Uterus (tissue), 4 donors: ENCODE results near the gene MCM9. TPM values are rescaled to one million over a fixed set of nuclear protein-coding genes. Genes with fewer than 3 reads are reported as not detected.

Experiments
- DNase-seq, 2 donors: peaks; one replicate each; pipeline ENCODE4 v3.0.0-alpha.2; 2019 to 2020
- H3K27ac ChIP-seq, 2 donors: fragments of 200-600 bp; sonication (generic); 1 replicate in 1 of 2; 2 replicates in 1 of 2; pipeline ENCODE4 v1.5.1; 2016 to 2018
- H3K27me3 ChIP-seq, 2 donors: fragments of 200-600 bp; sonication (generic); one replicate each; pipeline ENCODE4 v1.5.1; 2018 to 2019; ENCODE audit warnings: control low read depth in 1 of 2
- H3K36me3 ChIP-seq, 2 donors: fragments of 200-600 bp; sonication (generic); one replicate each; pipeline ENCODE4 v1.5.1; 2019; ENCODE audit warnings: control low read depth in 1 of 2
- H3K4me1 ChIP-seq, 2 donors: fragments of 200-600 bp; sonication (generic); one replicate each; pipeline ENCODE4 v1.5.1; 2018 to 2019; ENCODE audit warnings: control low read depth in 1 of 2
- H3K4me3 ChIP-seq, 2 donors: fragments of 200-600 bp; sonication (generic); 1 replicate in 1 of 2; 2 replicates in 1 of 2; pipeline ENCODE4 v1.5.1; 2018 to 2019; ENCODE audit warnings: mild to moderate bottlenecking in 1 of 2
- H3K9me3 ChIP-seq, 2 donors: fragments of 200-600 bp; sonication (generic); one replicate each; pipeline ENCODE4 v1.5.1; 2019; ENCODE audit warnings: control low read depth in 1 of 2
- CTCF ChIP-seq, 4 experiments: fragments of 200-600 bp in 2 of 4; fragments of 450-650 bp in 2 of 4; sonication (generic) in 2 of 4; IDR thresholded peaks; one replicate each; pipeline ENCODE4 v1.5.1; 2016 to 2019; ENCODE audit warnings: antibody characterized with exemption in 4 of 4, mild to moderate bottlenecking in 2 of 4, moderate library complexity in 1 of 4
- POLR2A ChIP-seq, 2 donors: fragments of 450-650 bp; IDR thresholded peaks; one replicate each; pipeline ENCODE4 v1.6.1; 2016; ENCODE audit warnings: antibody characterized with exemption in 2 of 2, mild to moderate bottlenecking in 1 of 2, moderate library complexity in 1 of 2
- intact Hi-C: fragments of 100-400 bp; cut with DNase I; formaldehyde crosslinking; loops from one replicate; pipeline ENCODE4 v1.15.1; 2023; ENCODE audit warnings: low total_unique reads
- total RNA-seq, 4 donors: library from RNA; depleted of rRNA in 3 of 4; stranded (reverse); fragments of >200 nt in 3 of 4; gene quantifications; one replicate each; pipeline versions ENCODE4 v1.1.0 to v1.2.4, GENCODE V29; 2014 to 2023
- donor health status: DM: yes; HTN: yes; CAD: no.

MCM9 gene
- total RNA-seq, 4 donors from 2014 or later = 4.4 to 40.0 (median 24.5) TPM

DNA sequence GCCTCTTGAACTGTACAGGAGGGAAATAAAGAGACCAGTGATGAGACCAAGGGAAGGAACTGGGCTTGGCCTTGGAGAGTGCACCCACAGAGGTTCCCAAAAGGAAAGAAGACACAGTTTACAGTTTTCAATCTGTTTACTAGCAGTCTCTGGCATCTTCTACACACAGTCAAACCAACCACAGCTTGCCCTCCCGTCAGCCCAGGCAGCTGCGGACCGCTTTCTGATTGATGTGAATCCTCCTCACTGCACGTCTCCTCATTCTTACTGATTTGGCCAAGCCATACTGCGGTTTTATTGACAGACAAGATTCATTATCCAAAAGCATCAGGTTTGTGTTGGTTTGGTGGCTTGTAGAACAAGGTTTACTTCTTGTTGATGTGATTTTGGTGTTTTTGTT, 145.5 kb downstream of the MCM9 start:
- no peak for TF ChIP-seq POLR2A (IDR thresholded peaks at IDR 0.05)
- no peak for TF ChIP-seq CTCF (IDR thresholded peaks at IDR 0.05)
- Histone ChIP-seq H3K9me3 (no peaks in the 10 kb centered on the region), H3K36me3 (no peaks in the 10 kb centered on the region), H3K4me1 (no peaks in the 10 kb centered on the region), H3K27me3 (no peaks in the 10 kb centered on the region), H3K4me3 (no peak overlapping the region), H3K27ac (no peak overlapping the region)
- DNase-seq = no peak
- intact Hi-C loops = no loop called here

- Histone ChIP-seq H3K4me1 (no peaks in the 10 kb centered on the region), H3K36me3 (no peaks in the 10 kb centered on the region), H3K9me3 (no peaks in the 10 kb centered on the region), H3K4me3 (no peak overlapping the region), H3K27ac (no peak overlapping the region), H3K27me3 (no peaks in the 10 kb centered on the region)
- no peak for DNase-seq
- no peak for TF ChIP-seq POLR2A (IDR thresholded peaks at IDR 0.05)
- no peak for TF ChIP-seq CTCF (IDR thresholded peaks at IDR 0.05)
- intact Hi-C loops = no loop called here
Measured at GRCh38 chr6:118788702-118789101, 146.3 kb downstream of the MCM9 start.

GRCh38 chr6:118787724-118788423, 147.1 kb downstream of the MCM9 start:
- intact Hi-C loops = no loop called here
- TF ChIP-seq CTCF (IDR thresholded peaks at IDR 0.05) = no peak
- no peak for TF ChIP-seq POLR2A (IDR thresholded peaks at IDR 0.05)
- Histone ChIP-seq H3K27me3 (no peaks in the 10 kb centered on the region), H3K36me3 (no peaks in the 10 kb centered on the region), H3K4me3 (no peak overlapping the region), H3K27ac (no peak overlapping the region), H3K4me1 (no peaks in the 10 kb centered on the region), H3K9me3 (no peaks in the 10 kb centered on the region)
- no peak for DNase-seq

- H3K27ac ChIP-seq = no peak overlapping the region
- TF ChIP-seq CTCF (IDR thresholded peaks at IDR 0.05) (no peak), POLR2A (IDR thresholded peaks at IDR 0.05) (no peak)
- DNase-seq = no peak
- no peaks in the 10 kb centered on the region for H3K36me3 ChIP-seq
- no peak overlapping the region for H3K4me3 ChIP-seq
- intact Hi-C loops = no loop called here
- no peaks in the 10 kb centered on the region for H3K9me3 ChIP-seq
- H3K27me3 ChIP-seq = no peaks in the 10 kb centered on the region
- H3K4me1 ChIP-seq = no peaks in the 10 kb centered on the region
Measured at GRCh38 chr6:118786596-118787453, 148.1 kb downstream of the MCM9 start.

- Histone ChIP-seq H3K4me3 (no peak overlapping the region), H3K27me3 (no peaks in the 10 kb centered on the region), H3K4me1 (no peaks in the 10 kb centered on the region), H3K36me3 (no peaks in the 10 kb centered on the region), H3K9me3 (no peaks in the 10 kb centered on the region), H3K27ac (no peak overlapping the region)
- intact Hi-C loops = no loop called here
- DNase-seq = no peak
- TF ChIP-seq POLR2A (IDR thresholded peaks at IDR 0.05) (no peak), CTCF (IDR thresholded peaks at IDR 0.05) (no peak)
Measured at GRCh38 chr6:118785601-118786000, 149.4 kb downstream of the MCM9 start.
